IMR-90 (cell line): ENCODE data around the gene HCFC1R1. TPM values are rescaled to one million over a fixed set of nuclear protein-coding genes. Genes with fewer than 3 reads are reported as not detected.

ENCODE experiments used
- ATAC-seq: fragments of 200-7000 bp; cut with Tn5 transposase; 2 replicates; pipeline ENCODE4 v1.9.1; 2020; ENCODE audit warnings: low read depth, mild to moderate bottlenecking, moderate library complexity
- BruUV-seq: library from RNA; stranded (reverse); fragments of 400-500 nt; replicated peaks from 2 replicates; lab custom pipeline; 2021; lab: Mats Ljungman, UMichigan
- CTCF ChIA-PET: fragments of 300-600 bp; formaldehyde crosslinking; extraction: SDS; loops from one replicate; lab custom pipeline; 2021; ENCODE audit warnings: antibody characterized with exemption; lab: Yijun Ruan, JAX
- POLR2A ChIA-PET: fragments of 300-600 bp; sonication (Branson Sonifier 250); formaldehyde crosslinking; loops from one replicate; lab custom pipeline; 2022; ENCODE audit warnings: antibody characterized with exemption; ENCODE audit not compliant: unreplicated experiment; lab: Charles Lee
- DNase-seq: peaks from one replicate; pipeline ENCODE4 v3.0.0; 2013
- H2AFZ ChIP-seq: replicated peaks from 2 replicates; pipeline ENCODE3; 2013; ENCODE audit warnings: low read length, mild to moderate bottlenecking; ENCODE audit not compliant: poor library complexity
- H2AK5ac ChIP-seq: 2 replicates; pipeline ENCODE4 v1.6.1; 2013; ENCODE audit warnings: low read depth, low read length, inconsistent platforms
- H2AK9ac ChIP-seq: replicated peaks from 2 replicates; pipeline ENCODE3; 2013; ENCODE audit warnings: mild to moderate bottlenecking, low read depth, low read length, moderate library complexity; ENCODE audit not compliant: poor library complexity
- H2BK120ac ChIP-seq: 2 replicates; pipeline ENCODE4 v1.6.1; 2013; ENCODE audit warnings: low read depth, low read length, inconsistent platforms
- H2BK15ac ChIP-seq: 3 replicates; pipeline ENCODE4 v1.6.1; 2013; ENCODE audit warnings: low read depth, low read length, inconsistent platforms
- H2BK20ac ChIP-seq: 2 replicates; pipeline ENCODE4 v1.6.1; 2013; ENCODE audit warnings: low read depth, mild to moderate bottlenecking, inconsistent platforms, low read length, moderate library complexity
- H2BK5ac ChIP-seq: 2 replicates; pipeline ENCODE4 v1.6.1; 2013; ENCODE audit warnings: mild to moderate bottlenecking, low read depth, low read length, inconsistent platforms; ENCODE audit not compliant: poor library complexity, severe bottlenecking
- H3K14ac ChIP-seq: replicated peaks from 2 replicates; pipeline ENCODE4 v1.6.1; 2013; ENCODE audit warnings: low read depth, low read length, inconsistent platforms
- H3K18ac ChIP-seq: 2 replicates; pipeline ENCODE4 v1.6.1; 2013; ENCODE audit warnings: low read depth, low read length, control low read depth
- H3K23ac ChIP-seq: 2 replicates; pipeline ENCODE4 v1.6.1; 2013; ENCODE audit warnings: low read depth, low read length, inconsistent platforms
- H3K27ac ChIP-seq: 2 replicates; pipeline ENCODE4 v1.5.1; 2013; ENCODE audit warnings: mild to moderate bottlenecking, control low read depth, low read length; ENCODE audit not compliant: insufficient read depth
- H3K27me3 ChIP-seq: 2 replicates; pipeline ENCODE4 v1.6.1; 2013; ENCODE audit warnings: low read length; ENCODE audit not compliant: control insufficient read depth, insufficient read depth
- H3K36me3 ChIP-seq: 2 replicates; pipeline ENCODE4 v1.6.1; 2013; ENCODE audit warnings: low read length, mixed read lengths; ENCODE audit not compliant: control insufficient read depth, insufficient read depth
- H3K4ac ChIP-seq: 2 replicates; pipeline ENCODE4 v1.6.1; 2013; ENCODE audit warnings: low read depth, low read length, inconsistent platforms
- H3K4me1 ChIP-seq: 2 replicates; pipeline ENCODE4 v1.6.1; 2013; ENCODE audit warnings: low read length, mixed read lengths; ENCODE audit not compliant: control insufficient read depth, insufficient read depth
- H3K4me2 ChIP-seq: 2 replicates; pipeline ENCODE4 v1.6.1; 2013; ENCODE audit warnings: low read depth, mild to moderate bottlenecking, control low read depth, low read length, moderate library complexity
- H3K4me3 ChIP-seq: 2 replicates; pipeline ENCODE4 v1.5.1; 2013; ENCODE audit warnings: low read depth, mild to moderate bottlenecking, control low read depth, low read length, moderate library complexity; ENCODE audit not compliant: insufficient read depth
- H3K56ac ChIP-seq: 2 replicates; pipeline ENCODE4 v1.6.1; 2013; ENCODE audit warnings: low read length, inconsistent platforms; ENCODE audit not compliant: insufficient read depth; ENCODE audit errors: extremely low read depth
- H3K79me1 ChIP-seq, 2 experiments: 2 replicates each; pipeline ENCODE4 v1.6.1; 2013; ENCODE audit warnings: low read length in 2 of 2, inconsistent platforms in 1 of 2, low read depth in 1 of 2
- H3K9ac ChIP-seq: 2 replicates; pipeline ENCODE4 v1.6.1; 2013; ENCODE audit warnings: low read depth, low read length, control low read depth
- H3K9me1 ChIP-seq: 2 replicates; pipeline ENCODE4 v1.6.1; 2013; ENCODE audit warnings: low read length, inconsistent platforms; ENCODE audit not compliant: insufficient read depth
- H3K9me3 ChIP-seq: 2 replicates; pipeline ENCODE4 v1.6.1; 2013; ENCODE audit warnings: low read length; ENCODE audit not compliant: control insufficient read depth, insufficient read depth
- H4K20me1 ChIP-seq: 2 replicates; pipeline ENCODE4 v1.6.1; 2013; ENCODE audit warnings: low read length, inconsistent platforms; ENCODE audit not compliant: insufficient read depth
- H4K5ac ChIP-seq: 2 replicates; pipeline ENCODE4 v1.6.1; 2013; ENCODE audit warnings: mild to moderate bottlenecking, low read depth, low read length, control low read depth
- H4K8ac ChIP-seq, 2 experiments: 2 replicates each; pipeline ENCODE4 v1.6.1; 2013; ENCODE audit warnings: low read depth in 2 of 2, low read length in 2 of 2, control low read depth in 1 of 2, inconsistent platforms in 1 of 2
- H4K91ac ChIP-seq: 2 replicates; pipeline ENCODE4 v1.6.1; 2013; ENCODE audit warnings: low read depth, low read length, inconsistent platforms; ENCODE audit not compliant: insufficient read depth
- BHLHE40 ChIP-seq: fragments of 150-350 bp; IDR thresholded peaks from 2 replicates; pipeline ENCODE4 v1.6.1; 2016; ENCODE audit warnings: mild to moderate bottlenecking, low read depth, low read length
- CTCF ChIP-seq: conservative IDR thresholded peaks from 2 replicates; pipeline ENCODE4 v1.5.1; 2012; ENCODE audit warnings: mild to moderate bottlenecking, low read depth, low read length, improper control_type of control experiment
- FOS ChIP-seq: fragments of 150-350 bp; IDR thresholded peaks from 2 replicates; pipeline ENCODE4 v1.6.1; 2016; ENCODE audit warnings: low read depth, low read length
- MAFK ChIP-seq: IDR thresholded peaks from 2 replicates; pipeline ENCODE4 v1.6.1; 2012; ENCODE audit warnings: low read depth, low read length, improper control_type of control experiment
- MAZ ChIP-seq: IDR thresholded peaks from 2 replicates; pipeline ENCODE4 v1.6.1; 2012; ENCODE audit warnings: low read depth, mild to moderate bottlenecking, low read length, improper control_type of control experiment, moderate library complexity, borderline replicate concordance
- MXI1 ChIP-seq: IDR thresholded peaks from 2 replicates; pipeline ENCODE4 v1.6.1; 2012; ENCODE audit warnings: low read depth, mild to moderate bottlenecking, low read length, moderate library complexity, borderline replicate concordance
- NFE2L2 ChIP-seq: fragments of 150-350 bp; IDR thresholded peaks from 2 replicates; pipeline ENCODE4 v1.6.1; 2016; ENCODE audit warnings: low read depth, mild to moderate bottlenecking, low read length
- RAD21 ChIP-seq: IDR thresholded peaks from 2 replicates; pipeline ENCODE4 v1.6.1; 2012; ENCODE audit warnings: low read length, improper control_type of control experiment
- RCOR1 ChIP-seq: IDR thresholded peaks from 2 replicates; pipeline ENCODE4 v1.6.1; 2012; ENCODE audit warnings: mild to moderate bottlenecking, low read length, improper control_type of control experiment; ENCODE audit not compliant: insufficient replicate concordance
- WGBS, 2 experiments: methylation state at CpG; one replicate each; pipeline versions ENCODE4 v1.1.5 to v1.1.7; 2013; ENCODE audit warnings: missing lambda C conversion rate in 2 of 2; ENCODE audit not compliant: insufficient read length in 1 of 2; ENCODE audit errors: extremely low coverage in 2 of 2; 5-methylcytosine and 5-hydroxymethylcytosine counted together
- dilution Hi-C: fragments of 300-500 bp; cut with HindIII; formaldehyde crosslinking; loops from one replicate; pipeline ENCODE4 v1.14.3; 2018; ENCODE audit warnings: low sequenced_read_pairs; ENCODE audit not compliant: unreplicated experiment
- in situ Hi-C: fragments of 300-500 bp; cut with MboI; formaldehyde crosslinking; loops from 3 replicates; pipeline ENCODE4 v1.14.3; 2019; ENCODE audit warnings: low sequenced_read_pairs, inconsistent platforms, mixed read lengths
- intact Hi-C: fragments of 100-400 bp; cut with micrococcal nuclease; formaldehyde crosslinking; loops from 2 replicates; pipeline ENCODE4 v1.10.0; 2022
- polyA plus RNA-seq, 3 experiments: library from polyadenylated mRNA; depleted of rRNA; stranded (reverse); fragments of >200 nt; gene quantifications; 2 replicates each; pipeline ENCODE4 v1.2.3, GENCODE V29; 2012; ENCODE audit warnings: low replicate concordance in 1 of 3
- total RNA-seq: library from RNA; depleted of rRNA; stranded (reverse); fragments of >200 nt; gene quantifications from 2 replicates; pipeline ENCODE4 v1.2.3, GENCODE V29; 2012
- TF ChIP-seq, protein P1 (sequence below): fragments of 150-350 bp; IDR thresholded peaks from 2 replicates; pipeline ENCODE4 v1.6.1; 2016; ENCODE audit warnings: low read depth, mild to moderate bottlenecking, low read length, moderate library complexity, borderline replicate concordance
- TF ChIP-seq, protein P2 (sequence below): fragments of 150-350 bp; IDR thresholded peaks from 2 replicates; pipeline ENCODE4 v1.6.1; 2017; ENCODE audit warnings: mild to moderate bottlenecking, antibody characterized with exemption, low read length, low read depth

Gene HCFC1R1
- total and polyA plus RNA-seq, 2 of the 4 experiments (the other 2 are of a cell fraction) = 7.2 to 57.9 TPM

DNA sequence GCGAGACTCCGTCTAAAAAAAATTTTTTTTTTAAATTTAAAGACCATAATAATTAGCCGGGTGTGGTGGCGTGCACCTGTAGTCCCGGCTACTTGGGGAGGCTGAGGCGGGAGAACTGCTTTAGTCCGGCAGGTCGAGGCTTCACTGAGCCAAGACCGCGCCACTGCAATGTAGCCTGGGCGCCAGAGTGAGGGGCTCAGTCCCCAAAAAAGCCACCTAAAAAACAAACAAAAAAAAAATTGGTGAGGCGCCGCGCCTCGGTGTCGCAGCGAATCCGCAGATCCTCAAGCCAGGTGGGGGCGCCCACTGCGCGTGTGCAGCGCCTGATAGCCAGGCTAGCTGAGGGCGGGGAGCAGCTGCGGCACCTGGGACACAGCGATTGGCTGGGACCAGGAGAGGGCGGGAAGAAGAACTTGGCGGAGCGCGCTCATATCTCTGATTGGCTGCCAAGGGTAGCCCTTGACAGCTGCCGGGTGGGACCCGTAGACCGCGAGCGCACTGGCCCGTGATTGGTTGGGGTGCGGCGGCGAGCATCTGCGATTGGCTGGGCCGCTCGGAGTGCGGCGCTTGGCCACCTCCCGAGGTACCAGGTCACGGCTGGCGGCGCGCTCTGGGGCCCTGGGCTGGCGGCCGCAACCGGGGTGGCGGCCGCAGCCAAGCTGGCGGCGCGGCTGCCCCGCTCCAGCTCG is 20.0 kb downstream of the HCFC1R1 start:
- H3K9ac ChIP-seq = no peak overlapping the region
- DNase-seq = peak; percentile 98
- H3K4ac ChIP-seq = no peak overlapping the region
- no peak overlapping the region for H4K8ac ChIP-seq
- 0 out of 2 replicates have a peak overlapping the region, but pooled peaks have one; percentile 19 for H3K4me3 ChIP-seq
- no peak overlapping the region for H2BK15ac ChIP-seq
- no peaks in the 10 kb centered on the region for H3K79me1 ChIP-seq
- dilution Hi-C loops (no loop called here), in situ Hi-C loops (no loop called here), intact Hi-C loops (no loop called here)
- H3K14ac ChIP-seq = no peak overlapping the region
- no peaks in the 10 kb centered on the region for H4K20me1 ChIP-seq
- H4K91ac ChIP-seq = no peak overlapping the region
- H2BK20ac ChIP-seq = no peak overlapping the region
- TF ChIP-seq NFE2L2 (no peak), MAFK (no peak), MAZ (peak; percentile 58; the same call in 1 of the 2 replicates), FOS (peak; percentile 75; the same call in 1 of the 2 replicates), RAD21 (peak; percentile 56), CTCF (peak; percentile 54), MXI1 (no peak), BHLHE40 (no peak), RCOR1 (peak; percentile 37)
- TF ChIP-seq, protein P1, sequence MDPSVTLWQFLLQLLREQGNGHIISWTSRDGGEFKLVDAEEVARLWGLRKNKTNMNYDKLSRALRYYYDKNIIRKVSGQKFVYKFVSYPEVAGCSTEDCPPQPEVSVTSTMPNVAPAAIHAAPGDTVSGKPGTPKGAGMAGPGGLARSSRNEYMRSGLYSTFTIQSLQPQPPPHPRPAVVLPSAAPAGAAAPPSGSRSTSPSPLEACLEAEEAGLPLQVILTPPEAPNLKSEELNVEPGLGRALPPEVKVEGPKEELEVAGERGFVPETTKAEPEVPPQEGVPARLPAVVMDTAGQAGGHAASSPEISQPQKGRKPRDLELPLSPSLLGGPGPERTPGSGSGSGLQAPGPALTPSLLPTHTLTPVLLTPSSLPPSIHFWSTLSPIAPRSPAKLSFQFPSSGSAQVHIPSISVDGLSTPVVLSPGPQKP = no peak
- TF ChIP-seq, protein P2, sequence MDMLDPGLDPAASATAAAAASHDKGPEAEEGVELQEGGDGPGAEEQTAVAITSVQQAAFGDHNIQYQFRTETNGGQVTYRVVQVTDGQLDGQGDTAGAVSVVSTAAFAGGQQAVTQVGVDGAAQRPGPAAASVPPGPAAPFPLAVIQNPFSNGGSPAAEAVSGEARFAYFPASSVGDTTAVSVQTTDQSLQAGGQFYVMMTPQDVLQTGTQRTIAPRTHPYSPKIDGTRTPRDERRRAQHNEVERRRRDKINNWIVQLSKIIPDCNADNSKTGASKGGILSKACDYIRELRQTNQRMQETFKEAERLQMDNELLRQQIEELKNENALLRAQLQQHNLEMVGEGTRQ = peak; percentile 51
- no peak overlapping the region for H2BK5ac ChIP-seq
- H3K9me1 ChIP-seq = no peaks in the 10 kb centered on the region
- no peak overlapping the region for H2BK120ac ChIP-seq
- H2AFZ ChIP-seq = peak overlapping the region; percentile 72
- peaks cover 39% of the 10 kb centered on the region for H3K27me3 ChIP-seq
- H3K56ac ChIP-seq = no peak overlapping the region
- no peak overlapping the region for H3K18ac ChIP-seq
- no TSS peak for BruUV-seq
- H3K23ac ChIP-seq = no peak overlapping the region
- no peak overlapping the region for H4K5ac ChIP-seq
- CTCF ChIA-PET = interaction anchor here (0.5 to 1.3 kb wide), 9 partner anchors 9 to 93 kb away, joined by 3 to 12 read pairs (median 3); no protein-coding TSS in a partner anchor
- H3K36me3 ChIP-seq = no peaks in the 10 kb centered on the region
- POLR2A ChIA-PET = no interaction called here
- H3K4me1 ChIP-seq = no peaks in the 10 kb centered on the region
- peak; percentile 99 for ATAC-seq
- no peak overlapping the region for H3K27ac ChIP-seq
- no peak overlapping the region for H3K4me2 ChIP-seq
- 2% methylated on average over 26 of the region's 58 CpGs; no CpG with 5 or more reads in 1 of the 2 experiments for WGBS, 2 experiments
- H2AK9ac ChIP-seq = no peak overlapping the region
- H2AK5ac ChIP-seq = no peak overlapping the region
- no peaks in the 10 kb centered on the region for H3K9me3 ChIP-seq
